HEK293T (cell line): ENCODE measurements around the gene AKR1B15.
"Not testable (repeated sequence)": the region's sequence is repeated elsewhere in the genome, so short reads cannot be mapped to it uniquely, and the experiment has no call there.

Experiments used
- CTBP1 ChIP-seq: fragments of 450-650 bp; IDR thresholded peaks from 2 replicates; pipeline ENCODE4 v1.6.1; 2016; ENCODE audit warnings: borderline replicate concordance
- LEF1 ChIP-seq: fragments of 450-650 bp; IDR thresholded peaks from 2 replicates; pipeline ENCODE4 v1.6.1; 2017; ENCODE audit warnings: mild to moderate bottlenecking, borderline replicate concordance
- SP1 ChIP-seq: fragments of 450-650 bp; IDR thresholded peaks from 2 replicates; pipeline ENCODE4 v1.6.1; 2017
- SUZ12 ChIP-seq: fragments of 450-650 bp; IDR thresholded peaks from 2 replicates; pipeline ENCODE4 v1.6.1; 2016; ENCODE audit warnings: mild to moderate bottlenecking
- TARDBP ChIP-seq: fragments of 450-650 bp; IDR thresholded peaks from 2 replicates; pipeline ENCODE4 v1.6.1; 2016

DNA sequence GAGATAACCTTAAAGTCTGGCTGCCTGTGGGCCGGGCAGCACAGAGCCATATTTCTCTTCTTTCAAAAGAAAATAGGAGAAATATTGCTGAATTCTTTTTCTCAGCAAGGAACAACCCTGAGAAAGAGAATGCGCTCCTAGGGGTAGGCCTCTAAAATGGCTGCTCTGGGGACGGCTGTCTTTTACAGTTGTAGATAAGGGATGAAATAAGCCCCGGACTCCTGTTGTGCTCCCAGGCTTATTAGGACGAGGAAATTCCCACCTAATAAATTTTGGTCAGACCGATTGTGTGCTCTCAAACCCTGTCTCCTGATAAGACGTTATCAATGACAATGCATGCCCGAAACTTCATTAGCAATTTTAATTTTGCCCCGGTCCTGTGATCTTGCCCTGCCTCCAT, 21.1 kb downstream of the AKR1B15 start:
- TF ChIP-seq CTBP1, LEF1, SUZ12, TARDBP, SP1: not testable (repeated sequence)
